H1 (cell line): Measurements from ENCODE around the gene CHST4. TPM values are rescaled to one million over a fixed set of nuclear protein-coding genes. Genes with fewer than 3 reads are reported as not detected.

Source experiments
- CBX8 ChIP-seq: fragments of 300-800, 300-1000 bp; sonication (generic); IDR thresholded peaks from 2 replicates; pipeline ENCODE4 v1.7.1; 2016; ENCODE audit warnings: low read depth, low read length, borderline replicate concordance
- KDM5A ChIP-seq: fragments of 200-600 bp; IDR thresholded peaks from 2 replicates; pipeline ENCODE4 v1.7.1; 2012; ENCODE audit warnings: mild to moderate bottlenecking, low read length, inconsistent platforms, mixed read lengths
- NANOG ChIP-seq: IDR thresholded peaks from 2 replicates; pipeline ENCODE4 v1.6.1; 2011; ENCODE audit warnings: low read length, low read depth, mild to moderate bottlenecking, inconsistent platforms; ENCODE audit not compliant: insufficient read depth, poor library complexity, severe bottlenecking
- POU5F1 ChIP-seq: IDR thresholded peaks from 2 replicates; pipeline ENCODE4 v1.6.1; 2011; ENCODE audit warnings: low read depth, mild to moderate bottlenecking, low read length, moderate library complexity
- RAD21 ChIP-seq, 2 experiments: IDR thresholded peaks in 1 of 2; conservative IDR thresholded peaks in 1 of 2; 2 replicates each; pipeline ENCODE4 v1.6.1; 2011; ENCODE audit warnings: low read depth in 2 of 2, low read length in 2 of 2, improper control_type of control experiment in 1 of 2, inconsistent platforms in 1 of 2, mild to moderate bottlenecking in 1 of 2, moderate library complexity in 1 of 2
- RFX5 ChIP-seq: IDR thresholded peaks from 2 replicates; pipeline ENCODE4 v1.6.1; 2011; ENCODE audit warnings: low read depth, low read length, improper control_type of control experiment, borderline replicate concordance
- RXRA ChIP-seq: IDR thresholded peaks from 2 replicates; pipeline ENCODE4 v1.6.1; 2011; ENCODE audit warnings: low read depth, mild to moderate bottlenecking, low read length, moderate library complexity; ENCODE audit not compliant: insufficient read depth
- SIRT6 ChIP-seq: IDR thresholded peaks from one replicate; pipeline ENCODE4 v1.7.1; 2012; ENCODE audit warnings: low read length, inconsistent platforms
- SP1 ChIP-seq: IDR thresholded peaks from 2 replicates; pipeline ENCODE4 v1.6.1; 2011; ENCODE audit warnings: low read depth, low read length
- TBP ChIP-seq: IDR thresholded peaks from 2 replicates; pipeline ENCODE4 v1.6.1; 2011; ENCODE audit warnings: low read depth, low read length, improper control_type of control experiment
- polyA plus RNA-seq, 7 experiments: library from polyadenylated mRNA; depleted of rRNA in 3 of 7; stranded (reverse) in 5 of 7; unstranded in 2 of 7; fragments of >200 nt in 5 of 7; fragments of 200-250 nt in 2 of 7; gene quantifications; 1 replicate in 5 of 7; 2 replicates in 1 of 7; 4 replicates in 1 of 7; pipeline versions ENCODE4 v1.2.1 to v1.2.3, GENCODE V29; 2011 to 2013; ENCODE audit warnings: missing spikeins in 2 of 7, mixed read lengths in 2 of 7
- total RNA-seq: library from RNA; stranded (reverse); fragmentation: NEBNext Ultra II Directional; extraction: Animal tissue kit (Norgen Biotek cat#: 25700); gene quantifications from 2 replicates; pipeline ENCODE4 v1.2.1, GENCODE V29; 2021
- TF ChIP-seq, protein P1 (sequence below): fragments of 300-600 bp; sonication (generic); IDR thresholded peaks from 2 replicates; pipeline ENCODE4 v1.7.1; 2012; ENCODE audit warnings: low read length, moderate library complexity, mild to moderate bottlenecking, inconsistent platforms; ENCODE audit not compliant: insufficient replicate concordance
- TF ChIP-seq, protein P2 (sequence below): IDR thresholded peaks from 2 replicates; pipeline ENCODE4 v1.6.1; 2012; ENCODE audit warnings: inconsistent platforms

The CHST4 gene
- total and polyA plus RNA-seq, 2 of the 8 experiments (the other 6 are each of a cell fraction or from before 2014, with no cell fraction given) = 12.1 to 14.6 TPM

DNA sequence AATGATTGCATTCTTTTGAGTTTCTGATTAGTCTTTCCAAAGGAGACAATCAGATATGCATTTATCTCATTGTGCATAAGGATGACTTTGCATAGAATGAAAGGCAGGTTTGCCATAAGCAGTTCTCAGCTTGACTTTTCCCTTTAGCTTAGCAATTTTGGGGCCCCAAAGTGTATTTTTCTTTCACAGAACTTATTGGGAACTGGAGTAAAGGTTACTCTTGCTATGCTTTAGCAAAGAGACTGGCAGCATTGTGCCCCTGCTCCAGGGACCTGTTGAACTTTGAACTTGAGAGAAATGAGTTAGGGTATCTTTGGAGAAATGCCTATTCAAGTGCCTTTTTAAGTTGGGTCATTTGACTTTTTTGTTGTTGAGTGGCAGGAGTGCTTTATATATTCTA lies 33.6 kb downstream of the CHST4 start (continued):
- TF ChIP-seq, protein P1, sequence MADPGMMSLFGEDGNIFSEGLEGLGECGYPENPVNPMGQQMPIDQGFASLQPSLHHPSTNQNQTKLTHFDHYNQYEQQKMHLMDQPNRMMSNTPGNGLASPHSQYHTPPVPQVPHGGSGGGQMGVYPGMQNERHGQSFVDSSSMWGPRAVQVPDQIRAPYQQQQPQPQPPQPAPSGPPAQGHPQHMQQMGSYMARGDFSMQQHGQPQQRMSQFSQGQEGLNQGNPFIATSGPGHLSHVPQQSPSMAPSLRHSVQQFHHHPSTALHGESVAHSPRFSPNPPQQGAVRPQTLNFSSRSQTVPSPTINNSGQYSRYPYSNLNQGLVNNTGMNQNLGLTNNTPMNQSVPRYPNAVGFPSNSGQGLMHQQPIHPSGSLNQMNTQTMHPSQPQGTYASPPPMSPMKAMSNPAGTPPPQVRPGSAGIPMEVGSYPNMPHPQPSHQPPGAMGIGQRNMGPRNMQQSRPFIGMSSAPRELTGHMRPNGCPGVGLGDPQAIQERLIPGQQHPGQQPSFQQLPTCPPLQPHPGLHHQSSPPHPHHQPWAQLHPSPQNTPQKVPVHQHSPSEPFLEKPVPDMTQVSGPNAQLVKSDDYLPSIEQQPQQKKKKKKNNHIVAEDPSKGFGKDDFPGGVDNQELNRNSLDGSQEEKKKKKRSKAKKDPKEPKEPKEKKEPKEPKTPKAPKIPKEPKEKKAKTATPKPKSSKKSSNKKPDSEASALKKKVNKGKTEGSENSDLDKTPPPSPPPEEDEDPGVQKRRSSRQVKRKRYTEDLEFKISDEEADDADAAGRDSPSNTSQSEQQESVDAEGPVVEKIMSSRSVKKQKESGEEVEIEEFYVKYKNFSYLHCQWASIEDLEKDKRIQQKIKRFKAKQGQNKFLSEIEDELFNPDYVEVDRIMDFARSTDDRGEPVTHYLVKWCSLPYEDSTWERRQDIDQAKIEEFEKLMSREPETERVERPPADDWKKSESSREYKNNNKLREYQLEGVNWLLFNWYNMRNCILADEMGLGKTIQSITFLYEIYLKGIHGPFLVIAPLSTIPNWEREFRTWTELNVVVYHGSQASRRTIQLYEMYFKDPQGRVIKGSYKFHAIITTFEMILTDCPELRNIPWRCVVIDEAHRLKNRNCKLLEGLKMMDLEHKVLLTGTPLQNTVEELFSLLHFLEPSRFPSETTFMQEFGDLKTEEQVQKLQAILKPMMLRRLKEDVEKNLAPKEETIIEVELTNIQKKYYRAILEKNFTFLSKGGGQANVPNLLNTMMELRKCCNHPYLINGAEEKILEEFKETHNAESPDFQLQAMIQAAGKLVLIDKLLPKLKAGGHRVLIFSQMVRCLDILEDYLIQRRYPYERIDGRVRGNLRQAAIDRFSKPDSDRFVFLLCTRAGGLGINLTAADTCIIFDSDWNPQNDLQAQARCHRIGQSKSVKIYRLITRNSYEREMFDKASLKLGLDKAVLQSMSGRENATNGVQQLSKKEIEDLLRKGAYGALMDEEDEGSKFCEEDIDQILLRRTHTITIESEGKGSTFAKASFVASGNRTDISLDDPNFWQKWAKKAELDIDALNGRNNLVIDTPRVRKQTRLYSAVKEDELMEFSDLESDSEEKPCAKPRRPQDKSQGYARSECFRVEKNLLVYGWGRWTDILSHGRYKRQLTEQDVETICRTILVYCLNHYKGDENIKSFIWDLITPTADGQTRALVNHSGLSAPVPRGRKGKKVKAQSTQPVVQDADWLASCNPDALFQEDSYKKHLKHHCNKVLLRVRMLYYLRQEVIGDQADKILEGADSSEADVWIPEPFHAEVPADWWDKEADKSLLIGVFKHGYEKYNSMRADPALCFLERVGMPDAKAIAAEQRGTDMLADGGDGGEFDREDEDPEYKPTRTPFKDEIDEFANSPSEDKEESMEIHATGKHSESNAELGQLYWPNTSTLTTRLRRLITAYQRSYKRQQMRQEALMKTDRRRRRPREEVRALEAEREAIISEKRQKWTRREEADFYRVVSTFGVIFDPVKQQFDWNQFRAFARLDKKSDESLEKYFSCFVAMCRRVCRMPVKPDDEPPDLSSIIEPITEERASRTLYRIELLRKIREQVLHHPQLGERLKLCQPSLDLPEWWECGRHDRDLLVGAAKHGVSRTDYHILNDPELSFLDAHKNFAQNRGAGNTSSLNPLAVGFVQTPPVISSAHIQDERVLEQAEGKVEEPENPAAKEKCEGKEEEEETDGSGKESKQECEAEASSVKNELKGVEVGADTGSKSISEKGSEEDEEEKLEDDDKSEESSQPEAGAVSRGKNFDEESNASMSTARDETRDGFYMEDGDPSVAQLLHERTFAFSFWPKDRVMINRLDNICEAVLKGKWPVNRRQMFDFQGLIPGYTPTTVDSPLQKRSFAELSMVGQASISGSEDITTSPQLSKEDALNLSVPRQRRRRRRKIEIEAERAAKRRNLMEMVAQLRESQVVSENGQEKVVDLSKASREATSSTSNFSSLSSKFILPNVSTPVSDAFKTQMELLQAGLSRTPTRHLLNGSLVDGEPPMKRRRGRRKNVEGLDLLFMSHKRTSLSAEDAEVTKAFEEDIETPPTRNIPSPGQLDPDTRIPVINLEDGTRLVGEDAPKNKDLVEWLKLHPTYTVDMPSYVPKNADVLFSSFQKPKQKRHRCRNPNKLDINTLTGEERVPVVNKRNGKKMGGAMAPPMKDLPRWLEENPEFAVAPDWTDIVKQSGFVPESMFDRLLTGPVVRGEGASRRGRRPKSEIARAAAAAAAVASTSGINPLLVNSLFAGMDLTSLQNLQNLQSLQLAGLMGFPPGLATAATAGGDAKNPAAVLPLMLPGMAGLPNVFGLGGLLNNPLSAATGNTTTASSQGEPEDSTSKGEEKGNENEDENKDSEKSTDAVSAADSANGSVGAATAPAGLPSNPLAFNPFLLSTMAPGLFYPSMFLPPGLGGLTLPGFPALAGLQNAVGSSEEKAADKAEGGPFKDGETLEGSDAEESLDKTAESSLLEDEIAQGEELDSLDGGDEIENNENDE = no peak
- TF ChIP-seq RFX5 (no peak), SIRT6 (no peak), RAD21 (IDR thresholded peaks at IDR 0.05 in 1 of 2, conservative IDR thresholded peaks at IDR 0.05 in 1 of 2; ENCODE audit: low read depth in 2 of 2, low read length in 2 of 2) (no peak), CBX8 (no peak), SP1 (no peak), TBP (no peak), POU5F1 (no peak), RXRA (no peak), KDM5A (no peak), NANOG (no peak)
- TF ChIP-seq, protein P2, sequence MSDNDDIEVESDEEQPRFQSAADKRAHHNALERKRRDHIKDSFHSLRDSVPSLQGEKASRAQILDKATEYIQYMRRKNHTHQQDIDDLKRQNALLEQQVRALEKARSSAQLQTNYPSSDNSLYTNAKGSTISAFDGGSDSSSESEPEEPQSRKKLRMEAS = no peak
